IPS-18c (cell line): ENCODE measurements around the gene SLC25A26.

Experiments
- H3K4me3 ChIP-seq: 2 replicates; pipeline ENCODE4 v1.7.0; 2013; ENCODE audit warnings: low read depth, mild to moderate bottlenecking, low read length, moderate library complexity; ENCODE audit not compliant: insufficient read depth
- H3K9me3 ChIP-seq: one replicate; pipeline ENCODE4 v1.6.1; 2013; ENCODE audit warnings: mild to moderate bottlenecking, low read length, moderate library complexity; ENCODE audit not compliant: control insufficient read depth, insufficient read depth

SLC25A26 gene

GRCh38 chr3:66393333-66394005 lies 172.7 kb downstream of the SLC25A26 start:
- Histone ChIP-seq H3K4me3 (no peak overlapping the region), H3K9me3 (no peaks in the 10 kb centered on the region)

- no peak overlapping the region for H3K4me3 ChIP-seq
- no peaks in the 10 kb centered on the region for H3K9me3 ChIP-seq
Observed at GRCh38 chr3:66394019-66394752, 173.4 kb downstream of the SLC25A26 start.

- H3K9me3 ChIP-seq: no peaks in the 10 kb centered on the region
- no peak overlapping the region for H3K4me3 ChIP-seq
Observed at GRCh38 chr3:66394753-66395249, 174.0 kb downstream of the SLC25A26 start.

GRCh38 chr3:66395635-66396034 lies 174.8 kb downstream of the SLC25A26 start:
- H3K4me3 ChIP-seq: no peak overlapping the region
- H3K9me3 ChIP-seq: no peaks in the 10 kb centered on the region

GRCh38 chr3:66396161-66396760 lies 175.5 kb downstream of the SLC25A26 start:
- Histone ChIP-seq H3K9me3 (no peaks in the 10 kb centered on the region), H3K4me3 (no peak overlapping the region)

- Histone ChIP-seq H3K4me3 (no peak overlapping the region), H3K9me3 (no peaks in the 10 kb centered on the region)
Observed at GRCh38 chr3:66396888-66397287, 176.1 kb downstream of the SLC25A26 start.

- no peak overlapping the region for H3K4me3 ChIP-seq
- no peaks in the 10 kb centered on the region for H3K9me3 ChIP-seq
Observed at GRCh38 chr3:66397745-66398144, 176.9 kb downstream of the SLC25A26 start.

GRCh38 chr3:66398228-66399025 lies 177.6 kb downstream of the SLC25A26 start:
- H3K4me3 ChIP-seq: no peak overlapping the region
- no peaks in the 10 kb centered on the region for H3K9me3 ChIP-seq

- Histone ChIP-seq H3K9me3 (no peaks in the 10 kb centered on the region), H3K4me3 (no peak overlapping the region)
Observed at GRCh38 chr3:66399529-66400232, 178.9 kb downstream of the SLC25A26 start.

GRCh38 chr3:66400411-66401156 lies 179.8 kb downstream of the SLC25A26 start:
- Histone ChIP-seq H3K4me3 (no peak overlapping the region), H3K9me3 (no peaks in the 10 kb centered on the region)

GRCh38 chr3:66401157-66401550 lies 180.4 kb downstream of the SLC25A26 start:
- Histone ChIP-seq H3K4me3 (no peak overlapping the region), H3K9me3 (no peaks in the 10 kb centered on the region)

- no peaks in the 10 kb centered on the region for H3K9me3 ChIP-seq
- H3K4me3 ChIP-seq: no peak overlapping the region
Observed at GRCh38 chr3:66401675-66402491, 181.1 kb downstream of the SLC25A26 start.

- Histone ChIP-seq H3K9me3 (no peaks in the 10 kb centered on the region), H3K4me3 (no peak overlapping the region)
Observed at GRCh38 chr3:66402596-66403290, 181.9 kb downstream of the SLC25A26 start.

GRCh38 chr3:66403323-66403990 lies 182.7 kb downstream of the SLC25A26 start:
- Histone ChIP-seq H3K4me3 (no peak overlapping the region), H3K9me3 (no peaks in the 10 kb centered on the region)

GRCh38 chr3:66404197-66404596 lies 183.4 kb downstream of the SLC25A26 start:
- Histone ChIP-seq H3K4me3 (no peak overlapping the region), H3K9me3 (no peaks in the 10 kb centered on the region)
